LNCaP clone FGC (cell line): ENCODE results near the gene UGT1A10.

Experiments
- DNase-seq: peaks from one replicate; pipeline ENCODE4 v3.0.0-alpha.2; 2011; ENCODE audit warnings: low read depth
- H3K4me3 ChIP-seq: 2 replicates; pipeline ENCODE4 v1.5.1; 2011; ENCODE audit warnings: mild to moderate bottlenecking, low read depth, low read length, control low read depth
- TF ChIP-seq, protein P1 (sequence below): IDR thresholded peaks from 2 replicates; pipeline ENCODE4 v1.5.1; 2012; ENCODE audit warnings: mild to moderate bottlenecking; ENCODE audit not compliant: control insufficient read depth, insufficient read depth; ENCODE audit errors: extremely low read depth

Gene UGT1A10

DNA sequence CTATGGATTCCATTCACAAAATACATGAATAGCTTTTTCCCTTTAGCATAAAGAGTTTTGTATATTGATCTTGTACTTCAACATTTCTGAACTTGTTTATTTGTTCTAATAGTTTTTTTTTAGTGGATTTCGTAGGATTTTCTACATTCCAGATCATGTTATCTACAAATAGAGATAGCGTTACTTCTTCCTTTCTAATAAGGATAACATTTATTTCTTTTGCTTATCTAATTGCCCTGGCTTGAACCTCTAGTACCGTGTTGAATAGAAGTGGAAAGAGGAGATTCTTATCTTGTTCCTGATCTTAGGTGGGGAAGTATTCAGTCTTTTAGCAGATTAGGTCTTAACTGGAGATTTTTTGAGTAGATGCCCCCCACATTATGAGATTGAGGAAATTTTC lies 66.0 kb downstream of the UGT1A10 start:
- TF ChIP-seq, protein P1, sequence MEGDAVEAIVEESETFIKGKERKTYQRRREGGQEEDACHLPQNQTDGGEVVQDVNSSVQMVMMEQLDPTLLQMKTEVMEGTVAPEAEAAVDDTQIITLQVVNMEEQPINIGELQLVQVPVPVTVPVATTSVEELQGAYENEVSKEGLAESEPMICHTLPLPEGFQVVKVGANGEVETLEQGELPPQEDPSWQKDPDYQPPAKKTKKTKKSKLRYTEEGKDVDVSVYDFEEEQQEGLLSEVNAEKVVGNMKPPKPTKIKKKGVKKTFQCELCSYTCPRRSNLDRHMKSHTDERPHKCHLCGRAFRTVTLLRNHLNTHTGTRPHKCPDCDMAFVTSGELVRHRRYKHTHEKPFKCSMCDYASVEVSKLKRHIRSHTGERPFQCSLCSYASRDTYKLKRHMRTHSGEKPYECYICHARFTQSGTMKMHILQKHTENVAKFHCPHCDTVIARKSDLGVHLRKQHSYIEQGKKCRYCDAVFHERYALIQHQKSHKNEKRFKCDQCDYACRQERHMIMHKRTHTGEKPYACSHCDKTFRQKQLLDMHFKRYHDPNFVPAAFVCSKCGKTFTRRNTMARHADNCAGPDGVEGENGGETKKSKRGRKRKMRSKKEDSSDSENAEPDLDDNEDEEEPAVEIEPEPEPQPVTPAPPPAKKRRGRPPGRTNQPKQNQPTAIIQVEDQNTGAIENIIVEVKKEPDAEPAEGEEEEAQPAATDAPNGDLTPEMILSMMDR = no peak
- no peak overlapping the region for H3K4me3 ChIP-seq
- DNase-seq = no peak

DNA sequence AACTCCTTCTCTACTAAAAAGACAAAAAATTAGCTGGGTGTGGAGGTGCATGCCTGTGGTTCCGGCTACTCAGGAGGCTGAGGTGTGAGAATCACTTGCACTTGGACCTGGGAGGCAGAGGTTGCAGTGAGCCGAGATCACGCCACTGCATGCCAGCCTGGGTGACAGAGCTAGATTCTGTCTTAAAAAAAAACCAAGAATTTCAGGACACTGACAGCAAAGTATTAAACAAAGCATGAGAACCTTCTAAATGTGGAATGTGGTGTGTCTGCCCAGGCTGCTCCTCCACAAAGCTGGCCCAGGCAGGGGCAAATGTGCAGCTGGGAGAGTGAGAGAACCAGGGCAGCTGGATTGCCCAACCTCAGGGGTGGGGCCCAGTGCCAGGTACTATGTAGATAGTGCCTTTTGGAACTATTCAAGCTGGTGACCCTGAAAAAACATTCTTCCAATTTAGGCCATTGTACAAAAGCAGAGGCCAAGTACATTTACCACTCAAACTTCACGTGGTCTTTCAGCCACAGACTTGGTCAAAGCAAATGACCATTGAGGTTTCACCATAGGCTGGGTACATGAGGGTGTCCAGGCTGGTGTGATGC lies 69.8 kb downstream of the UGT1A10 start:
- H3K4me3 ChIP-seq = no peak overlapping the region
- DNase-seq = no peak
- TF ChIP-seq, protein P1 = no peak

DNA sequence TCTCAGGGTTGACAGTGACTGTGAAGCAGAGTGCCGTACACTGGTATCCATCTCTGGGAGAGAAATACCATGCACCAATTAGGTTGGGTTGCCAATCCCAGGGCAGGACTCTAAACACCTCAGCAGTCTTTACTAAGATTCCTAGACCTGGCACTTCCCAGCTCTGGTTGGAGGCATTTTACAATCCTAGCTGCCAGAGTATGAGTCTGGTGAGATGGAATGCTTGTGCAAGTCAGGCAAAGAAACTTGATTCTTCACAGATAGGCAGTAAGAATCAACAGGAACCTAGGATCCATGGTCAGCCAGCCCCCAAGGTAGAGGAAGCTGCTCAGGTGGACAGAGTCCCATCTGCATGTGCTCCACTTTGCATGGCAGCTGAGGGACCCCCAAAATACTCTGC lies 70.5 kb downstream of the UGT1A10 start:
- TF ChIP-seq, protein P1 = no peak
- DNase-seq = no peak
- H3K4me3 ChIP-seq = no peak overlapping the region

DNA sequence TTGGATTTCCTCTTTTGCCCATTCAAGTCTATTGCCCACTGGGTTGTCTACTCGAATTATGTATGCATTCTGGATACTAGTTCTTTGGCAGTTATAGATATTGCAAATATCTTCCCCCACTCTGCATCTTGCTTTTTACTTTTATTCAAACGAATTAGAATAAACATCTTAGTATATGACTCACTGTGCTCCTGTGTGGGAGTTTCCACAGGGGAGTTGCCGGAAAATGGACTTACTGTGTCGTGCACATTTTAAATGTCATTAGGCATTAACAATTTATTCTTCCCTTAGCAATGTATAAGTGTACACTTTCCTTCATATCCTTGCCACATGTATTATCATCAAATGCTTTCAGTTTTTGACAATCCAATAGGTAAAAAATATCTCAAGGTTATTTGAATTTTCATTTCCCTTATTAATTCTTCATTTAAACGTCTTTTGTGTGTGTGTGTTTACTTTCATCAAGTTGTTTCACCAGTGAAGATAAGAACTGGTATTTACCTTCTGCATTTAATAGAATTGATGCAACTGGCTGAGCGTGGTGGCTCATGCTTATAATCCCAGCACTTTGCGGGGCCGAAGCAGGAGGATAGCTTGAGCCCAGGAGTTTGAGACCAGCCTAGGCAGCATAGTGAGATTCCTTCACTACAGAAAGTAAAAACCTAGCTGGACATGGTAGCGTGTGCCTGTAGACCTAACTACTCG lies 71.8 kb downstream of the UGT1A10 start:
- peak; percentile 22 for DNase-seq
- TF ChIP-seq, protein P1 = no peak
- H3K4me3 ChIP-seq = no peak overlapping the region

DNA sequence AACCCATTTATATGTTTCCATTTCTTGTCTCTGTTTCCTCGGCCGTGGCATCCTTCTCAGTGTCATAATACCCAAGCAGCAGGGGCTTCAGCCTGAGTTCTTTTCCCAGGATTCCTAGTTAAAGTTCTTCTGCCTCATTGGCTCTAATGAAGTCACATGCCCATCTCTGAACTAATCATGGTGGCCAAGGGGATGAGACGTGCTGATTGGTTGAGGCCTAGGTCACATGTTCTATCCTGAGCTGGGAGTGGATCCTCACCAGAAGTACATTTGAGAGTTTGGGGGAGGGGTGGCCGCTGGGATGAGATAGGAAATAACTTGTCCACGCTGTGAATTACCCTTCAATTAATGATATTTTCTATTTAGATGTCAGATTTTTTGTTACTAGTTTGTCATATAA lies 72.7 kb downstream of the UGT1A10 start:
- DNase-seq = no peak
- H3K4me3 ChIP-seq = no peak overlapping the region
- TF ChIP-seq, protein P1 = no peak

DNA sequence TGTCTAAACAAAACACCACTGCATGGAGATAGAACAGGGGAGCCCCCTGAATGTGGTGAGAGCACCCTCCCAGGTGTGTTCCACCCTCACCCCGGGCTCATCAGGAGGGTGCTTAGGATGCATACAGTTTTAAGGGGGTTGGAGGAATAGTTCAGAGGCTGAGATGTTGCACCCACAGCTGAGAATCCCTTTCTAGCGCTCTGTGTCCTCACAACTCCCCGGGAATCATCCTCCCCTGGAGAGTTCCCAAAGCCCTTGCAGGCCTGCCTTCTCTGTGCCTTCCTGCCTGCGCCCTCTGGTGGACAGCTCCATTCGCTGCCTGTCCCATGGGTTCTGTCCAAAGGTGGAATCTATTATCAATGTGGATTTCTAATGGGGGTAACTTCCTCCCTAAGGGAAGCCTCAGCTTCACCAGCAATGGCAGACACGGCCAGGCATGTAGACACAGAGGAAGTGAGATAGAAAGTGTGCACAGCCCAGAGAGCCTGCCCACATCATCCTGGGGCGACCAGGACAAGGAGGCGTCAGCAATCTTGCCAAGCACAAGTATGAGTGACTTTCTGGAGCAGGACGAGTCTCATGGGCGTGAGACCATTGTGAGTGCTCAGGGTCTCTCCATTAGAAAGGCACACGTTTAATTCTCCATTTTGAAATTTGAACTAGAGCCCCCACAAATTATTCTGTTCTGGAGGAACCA lies 75.2 kb downstream of the UGT1A10 start:
- TF ChIP-seq, protein P1 = peak; percentile 93
- peak; percentile 57 for DNase-seq
- H3K4me3 ChIP-seq = no peak overlapping the region
